HEK293T (cell line): ENCODE data around the gene GH1.
"Not testable (repeated sequence)": the region's sequence is repeated elsewhere in the genome, so short reads cannot be mapped to it uniquely, and the experiment has no call there.

Experiments
- BHLHE40 ChIP-seq: fragments of 450-650 bp; IDR thresholded peaks from 2 replicates; pipeline ENCODE4 v1.6.1; 2016; ENCODE audit warnings: mild to moderate bottlenecking, moderate library complexity, borderline replicate concordance
- FOXA1 ChIP-seq: fragments of 450-650 bp; IDR thresholded peaks from 2 replicates; pipeline ENCODE4 v1.6.1; 2016; ENCODE audit warnings: mild to moderate bottlenecking
- FOXK2 ChIP-seq: fragments of 450-650 bp; IDR thresholded peaks from 2 replicates; pipeline ENCODE4 v1.6.1; 2016; ENCODE audit warnings: mild to moderate bottlenecking
- FOXM1 ChIP-seq: fragments of 450-650 bp; IDR thresholded peaks from 2 replicates; pipeline ENCODE4 v1.6.1; 2017; ENCODE audit warnings: mild to moderate bottlenecking, borderline replicate concordance
- HDGF ChIP-seq: fragments of 450-650 bp; IDR thresholded peaks from 2 replicates; pipeline ENCODE4 v1.6.1; 2017; ENCODE audit warnings: antibody characterized with exemption, borderline replicate concordance
- L3MBTL2 ChIP-seq: fragments of 450-650 bp; conservative IDR thresholded peaks from 2 replicates; pipeline ENCODE4 v1.6.1; 2016; ENCODE audit warnings: mild to moderate bottlenecking
- SP1 ChIP-seq: fragments of 450-650 bp; IDR thresholded peaks from 2 replicates; pipeline ENCODE4 v1.6.1; 2017
- SUZ12 ChIP-seq: fragments of 450-650 bp; IDR thresholded peaks from 2 replicates; pipeline ENCODE4 v1.6.1; 2016; ENCODE audit warnings: mild to moderate bottlenecking
- TARDBP ChIP-seq: fragments of 450-650 bp; IDR thresholded peaks from 2 replicates; pipeline ENCODE4 v1.6.1; 2016

DNA sequence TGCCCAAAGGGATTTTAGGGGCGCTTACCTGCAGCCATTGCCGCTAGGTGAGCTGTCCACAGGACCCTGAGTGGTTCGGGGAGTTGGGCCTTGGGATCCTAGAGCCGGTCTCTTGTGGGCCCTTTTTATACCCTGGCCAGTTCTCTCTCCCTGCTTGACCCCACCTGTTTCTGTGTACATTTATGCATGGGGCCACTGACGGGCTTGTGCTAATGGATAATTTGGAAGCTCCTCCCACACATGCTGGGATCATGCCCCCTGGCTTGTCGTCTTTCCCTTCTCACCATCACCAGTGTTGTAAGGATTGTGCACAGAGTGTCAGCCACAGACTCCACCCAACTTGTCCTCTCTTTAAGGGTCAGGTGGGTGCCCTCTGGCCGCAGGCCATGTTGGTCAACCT, 45.1 kb downstream of the GH1 start, which contains the start of gene CSH2:
- not testable (repeated sequence) for TF ChIP-seq FOXM1, SP1, FOXK2, FOXA1, L3MBTL2, SUZ12, BHLHE40, HDGF, TARDBP
